ENCODE measurements around the gene EFCAB5.

The EFCAB5 gene

DNA sequence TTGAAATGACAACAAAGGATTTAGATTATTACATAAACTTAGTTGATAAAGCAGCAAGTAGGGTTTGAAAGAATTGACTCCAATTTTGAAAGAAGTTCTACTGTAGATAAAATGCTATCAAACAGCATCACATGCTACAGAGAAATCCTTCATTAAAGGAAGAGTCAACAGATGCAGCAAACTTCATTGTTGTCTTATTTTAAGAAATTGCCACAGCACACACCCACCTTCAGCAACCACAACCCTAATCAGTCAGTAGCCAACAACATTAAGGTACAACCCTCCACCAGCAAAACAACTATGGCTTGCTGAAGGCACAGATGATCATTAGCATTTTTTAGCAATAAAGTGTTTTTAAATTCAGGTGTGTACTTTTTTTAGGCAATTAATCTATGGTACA is 100.1 kb downstream of the EFCAB5 start:
- Histone ChIP-seq H3K9me3 (ENCODE audit: control insufficient read depth, low read length) (no peaks in the 10 kb centered on the region), H3K4me2 (ENCODE audit: low read length) (no peak overlapping the region), H3K79me2 (no peaks in the 10 kb centered on the region), H3K27ac (no peak overlapping the region), H3K4me3 (ENCODE audit: low read depth, low read length) (no peak overlapping the region), H3K9ac (no peak overlapping the region), H3K4me1 (no peaks in the 10 kb centered on the region), H3K36me3 (ENCODE audit: control insufficient read depth, insufficient read depth, low read length) (no peaks in the 10 kb centered on the region), H2AFZ (no peak overlapping the region), H3K27me3 (ENCODE audit: control insufficient read depth, insufficient read depth, low read length) (no peaks in the 10 kb centered on the region)
- TF ChIP-seq, protein P1, sequence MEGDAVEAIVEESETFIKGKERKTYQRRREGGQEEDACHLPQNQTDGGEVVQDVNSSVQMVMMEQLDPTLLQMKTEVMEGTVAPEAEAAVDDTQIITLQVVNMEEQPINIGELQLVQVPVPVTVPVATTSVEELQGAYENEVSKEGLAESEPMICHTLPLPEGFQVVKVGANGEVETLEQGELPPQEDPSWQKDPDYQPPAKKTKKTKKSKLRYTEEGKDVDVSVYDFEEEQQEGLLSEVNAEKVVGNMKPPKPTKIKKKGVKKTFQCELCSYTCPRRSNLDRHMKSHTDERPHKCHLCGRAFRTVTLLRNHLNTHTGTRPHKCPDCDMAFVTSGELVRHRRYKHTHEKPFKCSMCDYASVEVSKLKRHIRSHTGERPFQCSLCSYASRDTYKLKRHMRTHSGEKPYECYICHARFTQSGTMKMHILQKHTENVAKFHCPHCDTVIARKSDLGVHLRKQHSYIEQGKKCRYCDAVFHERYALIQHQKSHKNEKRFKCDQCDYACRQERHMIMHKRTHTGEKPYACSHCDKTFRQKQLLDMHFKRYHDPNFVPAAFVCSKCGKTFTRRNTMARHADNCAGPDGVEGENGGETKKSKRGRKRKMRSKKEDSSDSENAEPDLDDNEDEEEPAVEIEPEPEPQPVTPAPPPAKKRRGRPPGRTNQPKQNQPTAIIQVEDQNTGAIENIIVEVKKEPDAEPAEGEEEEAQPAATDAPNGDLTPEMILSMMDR (IDR thresholded peaks at IDR 0.05): no peak

DNA sequence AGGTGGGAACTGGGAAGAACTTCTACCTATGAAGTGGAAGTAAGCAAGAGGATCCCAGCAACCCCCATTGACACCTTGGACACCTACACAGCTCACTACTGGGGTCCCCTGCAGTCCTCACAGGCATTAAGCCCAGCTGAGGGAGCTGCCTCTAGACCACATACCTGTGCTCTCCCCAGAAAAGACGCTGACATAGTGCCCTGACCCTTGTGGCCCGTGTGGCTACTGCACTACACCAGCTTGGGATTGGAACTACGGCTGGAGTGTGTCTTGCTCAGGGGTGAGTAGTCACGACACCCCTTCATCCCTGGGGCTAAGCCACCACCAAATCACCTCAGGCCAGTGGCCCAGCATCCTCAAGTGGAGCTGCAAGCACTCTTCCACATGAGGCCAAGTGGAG is 120.9 kb downstream of the EFCAB5 start:
- H3K79me2 ChIP-seq: no peaks in the 10 kb centered on the region
- no peak overlapping the region for H3K4me2 ChIP-seq (ENCODE audit: low read length)
- H3K9me3 ChIP-seq (ENCODE audit: control insufficient read depth, low read length): no peaks in the 10 kb centered on the region
- no peaks in the 10 kb centered on the region for H3K36me3 ChIP-seq (ENCODE audit: control insufficient read depth, insufficient read depth, low read length)
- H3K27me3 ChIP-seq (ENCODE audit: control insufficient read depth, insufficient read depth, low read length): no peaks in the 10 kb centered on the region
- TF ChIP-seq, protein P1 (IDR thresholded peaks at IDR 0.05): no peak
- no peaks in the 10 kb centered on the region for H3K4me1 ChIP-seq
- H3K27ac ChIP-seq: no peak overlapping the region
- H2AFZ ChIP-seq: no peak overlapping the region
- H3K9ac ChIP-seq: no peak overlapping the region
- no peak overlapping the region for H3K4me3 ChIP-seq (ENCODE audit: low read depth, low read length)

DNA sequence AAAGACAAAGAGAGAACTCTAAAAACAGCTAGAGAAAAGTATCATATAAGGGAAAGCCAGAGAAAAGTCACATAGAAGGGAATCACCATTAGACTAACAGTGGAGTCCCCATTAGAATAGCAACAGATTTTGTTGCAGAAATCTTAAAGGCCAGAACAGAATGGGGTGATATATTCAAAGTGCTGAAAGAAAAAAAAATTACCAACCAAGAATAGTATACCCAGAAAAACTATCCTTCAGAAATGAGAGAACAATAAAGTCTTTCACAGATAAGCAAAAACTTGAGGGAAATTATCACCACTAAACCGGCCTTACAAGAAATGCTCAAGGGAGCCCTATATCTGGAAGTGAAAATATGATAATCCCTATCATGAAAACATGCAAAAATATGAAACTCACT is 123.3 kb downstream of the EFCAB5 start:
- Histone ChIP-seq H2AFZ (no peak overlapping the region), H3K4me3 (ENCODE audit: low read depth, low read length) (no peak overlapping the region), H3K27ac (no peak overlapping the region), H3K9me3 (ENCODE audit: control insufficient read depth, low read length) (no peaks in the 10 kb centered on the region), H3K9ac (no peak overlapping the region), H3K27me3 (ENCODE audit: control insufficient read depth, insufficient read depth, low read length) (no peaks in the 10 kb centered on the region), H3K36me3 (ENCODE audit: control insufficient read depth, insufficient read depth, low read length) (no peaks in the 10 kb centered on the region), H3K4me2 (ENCODE audit: low read length) (no peak overlapping the region), H3K79me2 (no peaks in the 10 kb centered on the region), H3K4me1 (no peaks in the 10 kb centered on the region)
- TF ChIP-seq, protein P1 (IDR thresholded peaks at IDR 0.05): no peak

DNA sequence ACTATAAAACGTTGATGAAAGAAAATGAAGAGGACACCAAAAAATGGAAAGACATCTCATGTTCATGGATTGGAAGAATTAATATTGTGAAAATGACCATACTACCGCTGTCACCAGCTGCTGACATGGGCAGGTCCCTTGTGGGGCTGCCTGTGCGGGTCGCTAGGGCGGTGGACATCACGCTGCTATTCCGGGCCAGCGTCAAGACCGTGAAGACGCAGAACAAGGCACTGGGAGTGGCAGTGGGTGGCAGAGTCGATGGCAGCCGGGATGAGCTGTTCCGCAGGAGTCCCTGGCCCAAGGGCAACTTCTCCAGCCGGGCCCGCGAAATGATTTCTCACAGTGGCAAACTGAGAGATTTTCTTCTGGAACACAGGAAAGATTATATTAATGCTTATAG is 127.0 kb downstream of the EFCAB5 start:
- H3K4me2 ChIP-seq (ENCODE audit: low read length): no peak overlapping the region
- no peaks in the 10 kb centered on the region for H3K36me3 ChIP-seq (ENCODE audit: control insufficient read depth, insufficient read depth, low read length)
- H3K4me1 ChIP-seq: no peaks in the 10 kb centered on the region
- TF ChIP-seq, protein P1 (IDR thresholded peaks at IDR 0.05): no peak
- H3K9me3 ChIP-seq (ENCODE audit: control insufficient read depth, low read length): no peaks in the 10 kb centered on the region
- H3K9ac ChIP-seq: no peak overlapping the region
- H3K27ac ChIP-seq: no peak overlapping the region
- no peaks in the 10 kb centered on the region for H3K27me3 ChIP-seq (ENCODE audit: control insufficient read depth, insufficient read depth, low read length)
- H2AFZ ChIP-seq: no peak overlapping the region
- H3K79me2 ChIP-seq: no peaks in the 10 kb centered on the region
- no peak overlapping the region for H3K4me3 ChIP-seq (ENCODE audit: low read depth, low read length)

DNA sequence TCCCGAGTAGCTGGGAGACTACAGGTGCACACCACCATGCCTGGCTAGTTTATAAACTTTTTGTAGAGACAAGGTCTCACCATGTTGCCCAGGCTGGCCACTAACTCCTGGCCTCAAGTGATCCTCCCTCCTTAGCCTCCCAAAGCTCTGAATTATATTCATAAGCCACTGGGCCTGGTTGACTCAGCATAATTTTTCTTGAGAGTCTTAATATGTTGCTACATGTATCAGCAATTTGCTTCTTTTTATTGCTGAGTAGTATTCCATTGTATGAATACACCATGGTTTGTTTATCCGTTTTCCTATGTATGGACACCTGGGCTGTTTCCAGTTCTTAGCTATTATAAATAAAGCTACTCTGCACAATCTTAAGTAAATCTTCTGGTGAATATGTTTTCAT is 132.8 kb downstream of the EFCAB5 start:
- Histone ChIP-seq H3K27me3 (ENCODE audit: control insufficient read depth, insufficient read depth, low read length) (no peaks in the 10 kb centered on the region), H3K27ac (no peak overlapping the region), H3K4me1 (no peaks in the 10 kb centered on the region), H3K36me3 (ENCODE audit: control insufficient read depth, insufficient read depth, low read length) (no peaks in the 10 kb centered on the region), H3K4me3 (ENCODE audit: low read depth, low read length) (no peak overlapping the region), H3K9me3 (ENCODE audit: control insufficient read depth, low read length) (no peaks in the 10 kb centered on the region), H3K79me2 (no peaks in the 10 kb centered on the region), H3K4me2 (ENCODE audit: low read length) (no peak overlapping the region), H3K9ac (no peak overlapping the region), H2AFZ (no peak overlapping the region)
- TF ChIP-seq, protein P1 (IDR thresholded peaks at IDR 0.05): no peak
